ENCODE measurements around the gene GSG1L.

GSG1L gene

DNA sequence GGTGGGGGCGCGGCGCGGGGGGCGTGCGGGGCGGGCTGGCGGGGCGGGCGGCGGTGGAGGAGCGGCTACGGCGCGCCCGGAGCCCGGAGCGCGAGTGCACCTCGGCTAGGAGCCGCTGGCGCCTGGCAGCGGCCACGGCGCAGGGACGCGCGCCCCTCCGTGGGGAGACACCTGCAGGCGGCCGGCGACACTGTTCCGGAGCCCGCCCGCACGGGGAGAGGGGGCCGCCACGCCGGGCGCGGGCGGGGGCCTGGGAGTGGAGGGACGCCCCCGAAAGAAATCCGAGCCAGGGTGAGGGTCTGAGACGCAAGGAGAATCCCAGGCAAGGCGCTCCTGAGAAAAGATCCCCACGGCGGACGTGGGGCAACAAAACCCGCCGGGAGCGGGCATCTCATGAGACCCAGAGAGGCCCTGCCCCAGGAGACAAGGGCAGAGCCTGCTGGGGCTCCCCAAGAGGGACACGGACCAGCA, at the start of gene GSG1L:
Gene GSG1L, minus strand, starts transcription at position 124 of the 471 bp plus-strand sequence. CDS start 290 bp downstream, outside the sequence.
- DNase-seq: no peak

DNA sequence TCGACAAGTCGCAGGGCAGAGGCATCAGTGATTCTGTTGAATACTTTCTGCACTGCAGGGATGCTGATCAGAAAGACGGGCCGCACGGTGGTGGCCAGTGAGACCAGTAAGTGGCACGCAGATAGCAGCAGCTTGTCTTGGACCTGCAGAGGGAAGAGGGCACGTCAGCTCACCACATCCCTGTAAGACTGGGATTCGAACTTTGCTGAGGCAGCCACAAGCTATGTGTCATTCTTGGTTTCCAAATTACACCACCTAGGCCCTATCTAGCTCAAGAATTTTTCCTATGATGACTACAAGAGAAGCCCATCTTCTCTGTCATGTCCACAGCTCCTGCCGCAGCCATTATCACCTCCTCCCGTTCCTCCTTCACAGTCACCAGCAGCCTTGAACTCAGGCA, 49.4 kb upstream of the GSG1L start:
- DNase-seq: no peak

DNA sequence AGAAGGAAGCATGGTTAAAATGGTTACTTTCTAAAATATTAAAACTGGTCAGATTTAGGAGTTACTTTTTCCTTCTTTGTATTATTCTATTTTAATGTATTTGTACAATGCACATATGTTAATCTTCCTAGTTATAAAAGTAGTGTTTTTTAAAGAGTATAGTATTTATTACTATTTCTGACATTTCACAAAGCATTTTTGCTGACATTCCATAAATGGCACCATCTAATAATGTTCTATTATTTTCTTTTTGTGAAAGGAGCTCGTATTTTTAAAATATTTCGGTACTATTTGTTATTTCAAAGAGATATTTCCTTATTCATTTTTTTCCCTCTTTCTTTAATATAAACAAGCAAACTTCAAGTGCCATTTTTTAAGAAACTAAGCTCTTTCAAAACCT, 47.5 kb upstream of the GSG1L start:
- DNase-seq: no peak

DNA sequence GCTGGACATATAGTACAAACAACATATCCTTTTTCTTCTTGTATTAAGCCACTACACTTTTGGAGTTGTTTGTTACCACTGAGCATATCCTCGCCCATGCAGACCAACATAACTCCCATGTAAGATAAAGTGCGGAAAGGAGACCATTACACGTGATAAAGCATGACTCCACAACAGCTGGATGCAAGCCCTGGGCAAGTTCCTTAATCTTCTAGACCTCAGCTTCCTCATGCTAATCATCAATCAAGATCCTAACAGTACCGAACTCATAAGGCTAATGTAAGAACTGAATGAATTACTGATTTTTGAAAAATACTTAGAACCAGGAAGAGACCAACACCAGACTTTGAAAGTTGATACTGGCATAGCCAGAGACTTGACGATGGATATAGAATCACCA, 47.0 kb upstream of the GSG1L start:
- DNase-seq: no peak

GRCh38 chr16:28110074-28110473, 46.6 kb upstream of the GSG1L start:
- DNase-seq: no peak

DNA sequence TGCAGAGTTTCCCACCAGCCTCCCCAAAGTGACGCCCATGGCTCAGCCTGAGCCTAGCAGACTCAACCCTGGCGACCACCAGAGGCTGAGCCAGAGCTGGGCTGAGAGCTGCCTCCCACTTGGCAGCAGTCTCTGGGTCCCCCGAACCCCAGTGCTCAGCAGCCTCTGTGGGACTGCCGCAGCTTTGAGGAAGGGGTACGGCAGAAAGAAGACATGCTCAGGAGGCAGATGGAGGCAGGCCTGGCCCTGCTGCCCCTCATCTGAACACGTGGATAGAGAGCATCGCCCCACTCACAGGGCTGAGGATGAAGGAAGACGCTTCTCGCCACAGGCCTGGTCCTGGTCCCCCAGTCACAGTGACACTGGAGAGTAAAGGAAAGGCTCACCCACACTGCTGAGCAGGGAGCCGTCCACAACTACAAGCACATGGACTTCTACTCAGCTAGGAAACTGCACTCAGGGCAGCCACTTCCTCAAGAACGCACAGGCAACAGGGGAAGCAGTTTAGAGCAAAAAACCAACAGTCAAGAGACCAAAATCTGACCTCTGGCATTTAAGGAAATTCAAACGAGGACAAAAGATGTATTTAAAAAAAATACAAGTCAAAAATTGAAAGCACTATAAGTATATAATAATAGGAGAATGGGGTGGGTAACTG, 45.2 kb upstream of the GSG1L start:
- no peak for DNase-seq

DNA sequence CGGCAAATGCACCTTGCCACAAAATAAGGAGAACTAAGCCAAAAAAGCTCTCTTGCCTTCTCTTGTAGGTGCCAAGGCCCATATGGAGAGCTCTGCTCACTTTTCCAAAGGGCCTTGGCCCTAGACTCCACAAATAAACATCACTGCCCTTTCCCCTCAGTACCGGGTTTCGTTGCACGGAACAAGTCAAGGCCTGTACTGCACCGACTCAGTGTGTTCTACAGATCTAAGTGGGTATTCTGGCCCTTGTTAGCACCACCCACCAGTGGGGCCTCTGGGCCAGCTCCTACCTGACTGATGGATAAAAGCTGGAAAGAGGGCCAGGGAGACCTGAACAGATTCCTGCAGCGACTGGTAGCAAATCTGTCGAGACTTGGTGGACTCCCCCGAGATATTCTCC, 43.7 kb upstream of the GSG1L start:
- no peak for DNase-seq

DNA sequence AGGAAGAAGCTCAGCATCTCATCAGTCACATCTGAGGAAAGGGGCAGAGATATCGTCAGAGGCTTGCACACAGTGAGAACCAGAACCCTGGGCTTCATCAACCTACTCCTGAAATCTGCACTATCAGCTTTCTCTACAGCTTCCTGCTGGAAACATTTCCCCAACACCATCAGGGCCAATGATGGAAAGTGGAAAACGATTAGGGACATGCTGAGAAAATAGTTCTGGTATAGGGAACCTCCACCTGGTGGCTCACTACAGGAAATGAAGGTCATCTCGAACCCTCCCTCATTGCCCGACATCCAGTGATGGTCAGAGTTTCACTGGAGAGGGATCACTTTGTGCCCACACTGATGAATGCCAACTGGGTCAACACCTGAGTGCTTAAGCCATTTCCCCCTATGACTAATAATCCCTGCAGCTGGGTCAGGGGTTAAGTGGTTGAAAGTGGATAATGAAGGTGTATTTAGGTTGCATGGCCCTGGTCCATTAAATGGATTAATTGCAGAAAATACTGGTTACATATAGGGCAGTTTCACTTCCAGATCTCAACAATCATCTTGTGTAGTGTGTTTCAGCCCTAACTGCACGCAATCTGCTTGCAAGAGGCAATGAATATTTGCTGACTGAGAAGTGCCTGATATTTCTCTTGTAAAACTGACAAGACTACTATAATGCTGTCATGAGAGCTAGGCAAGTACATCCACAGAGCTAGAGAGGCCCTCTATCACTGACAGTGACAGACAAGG, 43.1 kb upstream of the GSG1L start:
- no peak for DNase-seq

- DNase-seq: no peak
These were observed 42.4 kb upstream of the GSG1L start for GRCh38 chr16:28105954-28106353.

- DNase-seq: no peak
These were observed 41.8 kb upstream of the GSG1L start for GRCh38 chr16:28105297-28105696.

GRCh38 chr16:28104404-28104803, 40.9 kb upstream of the GSG1L start:
- DNase-seq: no peak

DNA sequence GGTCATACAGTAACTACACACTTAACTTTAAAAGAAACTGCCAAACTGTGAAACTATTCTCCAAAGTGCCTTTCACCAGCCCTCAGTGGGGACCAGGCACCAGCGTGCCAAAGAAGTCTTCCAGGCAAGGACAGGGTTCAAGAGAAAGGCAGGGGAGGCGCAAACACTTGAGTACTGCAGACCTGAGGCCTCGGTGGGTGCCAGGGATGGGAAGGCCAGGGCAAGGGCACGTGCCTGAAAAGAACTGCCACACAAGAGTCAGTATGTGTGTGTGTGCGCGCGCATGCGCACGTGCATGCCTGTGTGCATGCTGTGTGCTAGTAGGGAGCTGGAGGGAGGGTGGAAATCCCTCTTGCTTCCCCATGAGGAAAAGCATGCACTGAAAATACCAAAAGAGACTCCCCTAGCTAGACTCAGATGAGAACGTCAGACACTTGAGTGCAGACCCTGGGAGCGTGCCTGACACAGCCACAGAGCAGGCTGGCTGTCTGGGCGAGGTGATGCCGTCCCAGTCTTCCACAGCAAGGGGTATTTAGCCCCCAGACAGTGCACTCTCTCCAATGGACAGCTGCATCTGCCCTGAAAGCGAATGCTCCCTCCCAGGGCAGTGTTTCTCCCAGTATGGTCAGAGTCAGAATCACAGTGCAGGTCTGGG, 40.1 kb upstream of the GSG1L start:
- DNase-seq: no peak

DNA sequence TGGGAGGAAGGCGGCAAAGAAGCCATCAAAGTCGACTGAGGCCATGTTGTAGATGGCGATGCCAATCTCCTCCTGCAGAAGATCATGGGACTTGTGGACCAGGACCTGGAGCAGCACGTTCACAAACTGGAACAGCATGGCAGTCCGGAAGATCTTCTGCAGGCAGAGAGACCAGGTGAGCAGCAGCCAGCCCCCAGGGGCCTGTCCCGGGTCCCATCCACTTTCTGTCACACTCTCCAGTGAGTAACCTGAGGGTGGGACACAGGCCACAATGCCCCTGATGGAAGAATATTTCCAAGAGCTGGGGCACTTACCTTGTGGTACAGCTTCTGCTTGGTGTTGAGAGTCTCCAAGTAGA, 38.0 kb upstream of the GSG1L start:
- DNase-seq: no peak

GRCh38 chr16:28100810-28101532, 37.5 kb upstream of the GSG1L start:
- no peak for DNase-seq

DNA sequence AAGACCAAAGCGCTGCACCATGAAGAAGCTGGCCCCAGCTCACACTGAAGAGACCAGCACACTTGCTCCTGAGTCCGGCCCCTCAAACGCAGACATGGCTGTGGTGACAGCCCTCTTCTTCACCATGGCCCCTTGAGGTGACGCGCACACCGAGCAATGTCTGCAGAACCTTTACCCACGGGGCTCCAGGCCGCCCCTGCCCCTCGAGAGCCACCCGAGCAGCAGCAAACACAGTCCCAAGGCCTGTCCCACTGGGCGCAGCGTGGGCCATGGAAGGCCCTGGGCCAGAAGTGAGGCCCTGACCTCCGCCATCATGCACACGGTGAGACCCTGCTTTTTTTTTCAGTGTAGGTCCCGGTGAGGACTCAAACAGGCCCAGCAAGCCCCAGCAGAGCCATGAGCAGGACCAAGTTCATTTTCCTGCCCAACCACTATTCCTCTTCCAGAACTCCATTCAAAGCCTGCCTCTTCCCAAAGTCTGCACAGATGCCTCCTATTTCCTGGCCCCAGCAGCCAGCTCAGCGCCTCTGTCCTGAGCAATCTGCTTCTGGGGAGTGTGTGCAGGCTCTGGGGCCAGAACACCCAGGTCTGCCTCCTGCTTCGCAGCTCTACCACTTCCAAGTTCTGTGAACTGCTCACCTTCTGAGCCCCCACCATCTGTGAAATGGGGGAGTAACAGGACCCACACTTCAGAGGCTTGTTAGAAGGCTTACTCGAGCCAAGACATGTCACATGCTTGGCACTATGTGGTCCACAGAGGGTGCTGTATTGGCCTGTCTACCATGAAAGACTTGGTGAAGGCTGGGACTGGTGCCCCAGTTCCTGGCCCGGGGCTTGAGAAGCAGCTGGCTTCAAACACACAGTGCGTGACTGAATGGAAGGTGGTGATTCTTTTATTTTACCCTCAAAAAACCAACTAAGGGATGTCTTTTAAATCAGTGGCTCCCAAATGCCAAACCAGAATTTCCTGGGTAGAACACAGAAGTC, 35.7 kb upstream of the GSG1L start:
- DNase-seq: no peak

DNA sequence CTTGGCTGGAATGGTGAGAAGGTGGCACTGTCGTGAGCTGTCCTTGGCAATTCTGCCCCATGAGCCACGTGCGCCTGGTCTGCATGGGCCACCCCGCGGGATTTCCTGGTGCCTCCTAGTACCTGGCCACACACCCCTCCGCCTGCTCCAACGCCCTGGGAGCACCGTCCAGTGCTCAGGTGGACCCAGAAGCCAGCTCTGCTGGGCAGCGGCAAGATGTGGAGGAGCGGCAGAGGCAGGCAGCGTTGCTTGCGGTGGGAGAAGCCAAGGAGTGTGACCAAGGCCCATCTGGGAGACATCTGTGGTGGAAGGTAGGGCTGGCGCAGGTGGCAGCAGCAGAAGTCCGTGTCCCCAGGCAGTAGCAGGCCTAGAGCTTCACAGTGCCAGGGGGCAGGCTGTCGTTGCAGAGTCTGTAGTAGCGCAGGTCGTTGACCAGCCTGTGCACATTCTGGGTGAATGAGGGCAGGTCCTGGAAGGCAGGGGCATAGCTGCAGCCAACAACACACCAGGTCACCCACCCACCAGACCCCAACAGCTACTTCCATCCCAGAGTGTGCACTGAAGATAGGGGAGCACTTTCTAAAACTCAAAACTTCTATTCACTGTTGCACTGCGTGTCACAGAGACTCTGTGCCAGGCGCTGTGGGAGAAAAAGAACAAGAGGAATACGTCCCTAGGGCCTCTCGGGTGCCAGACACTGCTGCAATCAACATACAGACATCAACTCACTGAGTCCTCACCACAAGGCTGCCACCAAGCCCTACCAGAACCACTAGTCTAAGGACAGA, 34.9 kb upstream of the GSG1L start:
- DNase-seq: no peak

GRCh38 chr16:28096983-28097899, 33.7 kb upstream of the GSG1L start:
- DNase-seq: no peak

DNA sequence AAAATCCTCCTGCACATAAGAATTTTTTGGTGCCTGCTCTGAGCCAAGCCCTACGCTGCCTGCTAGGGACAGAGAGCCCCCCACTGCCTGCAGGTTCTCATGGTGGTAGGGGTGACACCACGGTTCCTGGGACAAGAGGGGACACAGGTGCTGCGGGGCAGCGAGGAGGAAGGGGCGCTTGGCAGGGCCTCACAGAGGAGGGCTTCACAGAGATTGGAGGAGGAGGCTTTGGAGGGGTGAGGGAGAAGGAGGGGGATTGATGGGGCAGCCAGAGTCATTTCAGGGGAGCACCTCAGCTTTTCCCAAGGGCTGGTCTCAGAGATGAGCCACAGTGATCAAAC, 29.8 kb upstream of the GSG1L start:
- DNase-seq: no peak

DNA sequence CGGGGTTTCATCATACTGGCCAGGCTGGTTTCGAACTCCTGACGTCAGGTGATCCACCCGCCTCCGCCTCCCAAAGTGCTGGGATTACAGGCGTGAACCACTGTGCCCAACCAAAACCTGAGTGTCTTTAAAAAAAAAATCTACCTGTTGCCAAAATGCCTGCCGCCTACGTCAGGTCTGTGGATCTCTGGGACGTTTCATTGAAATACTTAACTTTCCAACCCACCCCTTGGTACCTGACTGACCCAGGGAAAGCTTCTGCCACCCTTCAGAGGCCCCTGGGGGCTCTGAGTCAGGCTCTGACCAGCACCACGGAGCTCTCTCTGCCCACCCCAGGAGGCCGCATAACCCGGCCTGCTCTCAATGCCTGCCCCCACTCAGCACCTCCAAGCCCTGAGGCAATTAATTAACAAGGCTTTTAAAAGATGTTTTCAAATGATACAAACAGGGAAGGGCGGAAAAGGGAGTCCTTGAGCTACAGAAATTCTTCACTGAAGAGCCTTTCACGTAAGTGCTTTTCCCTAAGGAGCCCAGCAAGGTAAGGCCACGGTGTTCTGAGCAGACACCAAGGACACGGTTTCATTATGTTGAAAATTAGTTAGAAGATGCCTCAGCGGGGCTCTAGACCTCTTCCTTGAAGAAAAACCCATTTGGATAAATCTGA, 29.3 kb upstream of the GSG1L start:
- no peak for DNase-seq

DNA sequence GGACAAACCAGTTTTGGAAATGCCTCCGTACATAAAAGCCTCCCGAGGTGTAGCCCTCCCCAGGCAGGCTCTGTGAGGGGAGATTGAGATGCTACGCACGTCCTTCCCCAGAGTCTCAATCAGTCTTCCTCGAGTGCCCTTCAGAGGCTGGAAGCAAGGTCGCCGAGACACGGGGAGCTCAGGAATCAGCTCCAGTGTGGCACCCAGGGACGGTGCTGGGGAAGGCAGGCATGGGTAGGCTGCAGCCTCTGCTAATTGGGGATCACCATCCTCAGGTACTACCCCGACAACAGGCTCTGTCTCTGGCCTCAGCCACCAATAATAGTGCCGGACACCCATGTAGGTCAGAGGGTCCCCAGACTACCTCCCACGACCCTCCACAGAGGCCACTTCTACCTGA, 28.1 kb upstream of the GSG1L start:
- DNase-seq: no peak
